ENCODE measurements around the gene CNTNAP5.

Gene CNTNAP5

DNA sequence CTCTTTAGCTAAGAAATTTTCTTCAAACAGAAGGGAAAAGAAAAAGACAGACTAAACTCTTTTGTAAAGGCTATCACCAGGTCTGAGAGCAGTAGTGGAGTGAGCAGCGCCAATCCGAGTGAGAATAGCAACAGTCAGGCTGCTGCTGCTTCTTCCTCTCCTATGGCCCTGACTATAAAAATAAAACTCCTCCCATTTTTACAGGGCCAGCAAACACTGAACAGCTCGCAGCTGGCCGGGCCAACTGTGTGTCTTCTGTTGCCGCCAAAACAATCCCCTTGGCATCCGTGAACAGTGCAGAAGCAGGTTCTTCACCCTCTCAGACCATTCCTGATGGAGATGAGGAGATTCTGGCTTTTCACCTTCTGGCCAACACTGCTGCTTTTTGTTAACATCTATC, 124.5 kb downstream of the CNTNAP5 start:
- Histone ChIP-seq H3K27me3 (ENCODE audit: insufficient read depth, low read length) (no peaks in the 10 kb centered on the region), H3K4me3 (ENCODE audit: low read depth, low read length) (no peak overlapping the region), H2AFZ (ENCODE audit: low read length, unreplicated experiment) (no peak overlapping the region), H3K36me3 (ENCODE audit: insufficient read depth, low read length) (no peaks in the 10 kb centered on the region), H3K4me1 (ENCODE audit: control insufficient read depth, insufficient read depth, low read length, unreplicated experiment) (no peaks in the 10 kb centered on the region), H3K27ac (ENCODE audit: low read depth, low read length) (no peak overlapping the region), H3K79me2 (ENCODE audit: control insufficient read depth, insufficient read depth, low read length, unreplicated experiment) (no peaks in the 10 kb centered on the region)

- no peaks in the 10 kb centered on the region for H3K4me1 ChIP-seq (ENCODE audit: control insufficient read depth, insufficient read depth, low read length, unreplicated experiment)
- no peak overlapping the region for H3K27ac ChIP-seq (ENCODE audit: low read depth, low read length)
- no peak overlapping the region for H3K4me3 ChIP-seq (ENCODE audit: low read depth, low read length)
- H3K36me3 ChIP-seq (ENCODE audit: insufficient read depth, low read length) = no peaks in the 10 kb centered on the region
- H3K79me2 ChIP-seq (ENCODE audit: control insufficient read depth, insufficient read depth, low read length, unreplicated experiment) = no peaks in the 10 kb centered on the region
- no peak overlapping the region for H2AFZ ChIP-seq (ENCODE audit: low read length, unreplicated experiment)
- H3K27me3 ChIP-seq (ENCODE audit: insufficient read depth, low read length) = no peaks in the 10 kb centered on the region
Observed at GRCh38 chr2:124151691-124152090, 126.6 kb downstream of the CNTNAP5 start.

- no peaks in the 10 kb centered on the region for H3K4me1 ChIP-seq (ENCODE audit: control insufficient read depth, insufficient read depth, low read length, unreplicated experiment)
- no peaks in the 10 kb centered on the region for H3K36me3 ChIP-seq (ENCODE audit: insufficient read depth, low read length)
- H3K79me2 ChIP-seq (ENCODE audit: control insufficient read depth, insufficient read depth, low read length, unreplicated experiment) = no peaks in the 10 kb centered on the region
- no peak overlapping the region for H2AFZ ChIP-seq (ENCODE audit: low read length, unreplicated experiment)
- no peak overlapping the region for H3K4me3 ChIP-seq (ENCODE audit: low read depth, low read length)
- no peaks in the 10 kb centered on the region for H3K27me3 ChIP-seq (ENCODE audit: insufficient read depth, low read length)
- no peak overlapping the region for H3K27ac ChIP-seq (ENCODE audit: low read depth, low read length)
Observed at GRCh38 chr2:124153713-124154112, 128.6 kb downstream of the CNTNAP5 start.

DNA sequence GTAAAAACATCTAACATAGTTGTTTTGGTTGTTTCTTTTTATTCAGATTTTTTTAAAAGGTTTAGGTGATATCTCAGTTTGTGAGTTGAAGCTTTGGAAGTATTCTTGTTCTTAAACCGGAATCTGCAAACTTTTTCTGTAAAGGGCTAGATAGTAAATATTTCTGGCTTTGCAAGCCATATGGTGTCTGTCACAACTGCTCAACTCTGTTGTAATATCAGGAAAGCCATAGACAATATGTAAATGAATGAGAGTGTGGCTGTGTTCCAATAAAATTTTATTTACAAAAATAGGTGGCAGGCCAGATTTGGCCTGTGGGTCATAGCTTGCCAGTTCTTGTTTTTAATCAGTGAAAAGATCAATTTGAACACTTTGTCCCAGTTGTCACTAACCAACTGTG, 134.1 kb downstream of the CNTNAP5 start:
- Histone ChIP-seq H3K27ac (ENCODE audit: low read depth, low read length) (no peak overlapping the region), H3K4me3 (ENCODE audit: low read depth, low read length) (no peak overlapping the region), H3K36me3 (ENCODE audit: insufficient read depth, low read length) (no peaks in the 10 kb centered on the region), H2AFZ (ENCODE audit: low read length, unreplicated experiment) (no peak overlapping the region), H3K27me3 (ENCODE audit: insufficient read depth, low read length) (no peaks in the 10 kb centered on the region), H3K79me2 (ENCODE audit: control insufficient read depth, insufficient read depth, low read length, unreplicated experiment) (no peaks in the 10 kb centered on the region), H3K4me1 (ENCODE audit: control insufficient read depth, insufficient read depth, low read length, unreplicated experiment) (no peaks in the 10 kb centered on the region)

DNA sequence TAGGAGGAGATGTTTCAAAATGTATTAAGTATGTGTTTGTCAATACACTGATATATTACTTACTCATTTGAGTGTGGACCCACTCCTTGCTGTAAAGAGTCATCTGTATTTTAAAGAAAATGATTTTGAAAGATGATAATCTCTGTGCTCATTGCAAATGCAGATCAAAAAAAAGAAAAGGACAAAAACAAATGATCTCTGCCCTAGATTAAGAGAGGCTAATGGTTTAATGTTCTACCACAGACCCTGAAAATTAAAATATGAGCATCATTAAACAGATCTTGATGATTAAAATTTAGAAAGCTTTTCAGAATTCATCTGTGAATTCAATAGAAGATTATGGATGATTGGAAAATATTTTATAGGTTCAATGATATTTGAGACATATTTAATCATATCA, 136.5 kb downstream of the CNTNAP5 start:
- no peak overlapping the region for H2AFZ ChIP-seq (ENCODE audit: low read length, unreplicated experiment)
- no peaks in the 10 kb centered on the region for H3K36me3 ChIP-seq (ENCODE audit: insufficient read depth, low read length)
- no peaks in the 10 kb centered on the region for H3K79me2 ChIP-seq (ENCODE audit: control insufficient read depth, insufficient read depth, low read length, unreplicated experiment)
- H3K4me3 ChIP-seq (ENCODE audit: low read depth, low read length) = no peak overlapping the region
- no peaks in the 10 kb centered on the region for H3K4me1 ChIP-seq (ENCODE audit: control insufficient read depth, insufficient read depth, low read length, unreplicated experiment)
- H3K27ac ChIP-seq (ENCODE audit: low read depth, low read length) = no peak overlapping the region
- no peaks in the 10 kb centered on the region for H3K27me3 ChIP-seq (ENCODE audit: insufficient read depth, low read length)

GRCh38 chr2:124162256-124162655, 137.2 kb downstream of the CNTNAP5 start:
- Histone ChIP-seq H3K36me3 (ENCODE audit: insufficient read depth, low read length) (no peaks in the 10 kb centered on the region), H2AFZ (ENCODE audit: low read length, unreplicated experiment) (no peak overlapping the region), H3K4me1 (ENCODE audit: control insufficient read depth, insufficient read depth, low read length, unreplicated experiment) (no peaks in the 10 kb centered on the region), H3K4me3 (ENCODE audit: low read depth, low read length) (no peak overlapping the region), H3K79me2 (ENCODE audit: control insufficient read depth, insufficient read depth, low read length, unreplicated experiment) (no peaks in the 10 kb centered on the region), H3K27ac (ENCODE audit: low read depth, low read length) (no peak overlapping the region), H3K27me3 (ENCODE audit: insufficient read depth, low read length) (no peaks in the 10 kb centered on the region)

- Histone ChIP-seq H3K27me3 (ENCODE audit: insufficient read depth, low read length) (no peaks in the 10 kb centered on the region), H3K79me2 (ENCODE audit: control insufficient read depth, insufficient read depth, low read length, unreplicated experiment) (no peaks in the 10 kb centered on the region), H3K4me1 (ENCODE audit: control insufficient read depth, insufficient read depth, low read length, unreplicated experiment) (no peaks in the 10 kb centered on the region), H3K36me3 (ENCODE audit: insufficient read depth, low read length) (no peaks in the 10 kb centered on the region), H2AFZ (ENCODE audit: low read length, unreplicated experiment) (no peak overlapping the region), H3K27ac (ENCODE audit: low read depth, low read length) (no peak overlapping the region), H3K4me3 (ENCODE audit: low read depth, low read length) (no peak overlapping the region)
Observed at GRCh38 chr2:124163840-124164239, 138.8 kb downstream of the CNTNAP5 start.

DNA sequence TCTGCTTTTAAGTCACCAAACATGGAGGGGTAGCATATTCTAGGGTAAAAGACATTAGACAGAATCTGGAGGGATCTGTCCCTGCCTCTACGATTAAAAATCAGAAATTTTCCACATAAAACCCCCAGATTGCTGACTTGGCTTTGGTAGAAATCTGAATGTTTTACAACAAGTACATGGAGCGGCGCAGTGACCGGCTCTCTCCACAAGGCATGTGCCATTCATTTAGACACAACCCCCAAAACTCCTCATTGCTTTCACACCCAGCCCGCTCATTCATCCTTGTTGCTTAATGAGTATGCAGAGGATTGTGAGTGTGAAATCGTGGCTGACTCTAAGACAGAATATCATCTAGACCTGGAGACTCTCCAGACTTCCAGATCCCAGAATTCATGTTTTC, 140.6 kb downstream of the CNTNAP5 start:
- Histone ChIP-seq H2AFZ (ENCODE audit: low read length, unreplicated experiment) (no peak overlapping the region), H3K27me3 (ENCODE audit: insufficient read depth, low read length) (no peaks in the 10 kb centered on the region), H3K36me3 (ENCODE audit: insufficient read depth, low read length) (no peaks in the 10 kb centered on the region), H3K79me2 (ENCODE audit: control insufficient read depth, insufficient read depth, low read length, unreplicated experiment) (no peaks in the 10 kb centered on the region), H3K4me1 (ENCODE audit: control insufficient read depth, insufficient read depth, low read length, unreplicated experiment) (no peaks in the 10 kb centered on the region), H3K4me3 (ENCODE audit: low read depth, low read length) (no peak overlapping the region), H3K27ac (ENCODE audit: low read depth, low read length) (no peak overlapping the region)

GRCh38 chr2:124171472-124172063, 146.5 kb downstream of the CNTNAP5 start:
- Histone ChIP-seq H3K4me1 (ENCODE audit: control insufficient read depth, insufficient read depth, low read length, unreplicated experiment) (no peaks in the 10 kb centered on the region), H3K79me2 (ENCODE audit: control insufficient read depth, insufficient read depth, low read length, unreplicated experiment) (no peaks in the 10 kb centered on the region), H3K27ac (ENCODE audit: low read depth, low read length) (no peak overlapping the region), H2AFZ (ENCODE audit: low read length, unreplicated experiment) (no peak overlapping the region), H3K27me3 (ENCODE audit: insufficient read depth, low read length) (no peaks in the 10 kb centered on the region), H3K4me3 (ENCODE audit: low read depth, low read length) (no peak overlapping the region), H3K36me3 (ENCODE audit: insufficient read depth, low read length) (no peaks in the 10 kb centered on the region)

- Histone ChIP-seq H3K36me3 (ENCODE audit: insufficient read depth, low read length) (no peaks in the 10 kb centered on the region), H3K27me3 (ENCODE audit: insufficient read depth, low read length) (no peaks in the 10 kb centered on the region), H3K4me3 (ENCODE audit: low read depth, low read length) (no peak overlapping the region), H3K27ac (ENCODE audit: low read depth, low read length) (no peak overlapping the region), H3K4me1 (ENCODE audit: control insufficient read depth, insufficient read depth, low read length, unreplicated experiment) (no peaks in the 10 kb centered on the region), H2AFZ (ENCODE audit: low read length, unreplicated experiment) (no peak overlapping the region), H3K79me2 (ENCODE audit: control insufficient read depth, insufficient read depth, low read length, unreplicated experiment) (no peaks in the 10 kb centered on the region)
Observed at GRCh38 chr2:124178719-124179118, 153.6 kb downstream of the CNTNAP5 start.

DNA sequence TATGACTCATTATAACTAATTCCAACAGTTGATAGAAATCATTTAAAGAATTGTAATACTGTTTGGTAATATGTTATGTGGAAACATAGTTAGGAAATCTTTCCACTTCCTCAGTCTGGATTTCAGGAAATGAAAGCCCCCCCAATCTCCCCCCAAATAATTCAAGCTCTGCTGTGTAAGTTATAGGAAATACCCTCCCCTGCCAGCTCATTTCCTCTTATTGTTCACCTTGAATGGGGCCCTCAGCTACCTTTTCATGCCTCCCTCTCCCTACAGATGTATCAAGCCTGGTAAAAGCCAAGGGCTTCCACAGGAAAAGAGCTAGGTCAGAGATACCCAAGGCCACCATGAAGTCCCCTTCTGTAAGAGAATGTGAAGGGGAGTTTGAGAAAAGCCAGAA, 155.5 kb downstream of the CNTNAP5 start:
- Histone ChIP-seq H3K4me1 (ENCODE audit: control insufficient read depth, insufficient read depth, low read length, unreplicated experiment) (no peaks in the 10 kb centered on the region), H3K79me2 (ENCODE audit: control insufficient read depth, insufficient read depth, low read length, unreplicated experiment) (no peaks in the 10 kb centered on the region), H2AFZ (ENCODE audit: low read length, unreplicated experiment) (no peak overlapping the region), H3K36me3 (ENCODE audit: insufficient read depth, low read length) (no peaks in the 10 kb centered on the region), H3K27ac (ENCODE audit: low read depth, low read length) (no peak overlapping the region), H3K27me3 (ENCODE audit: insufficient read depth, low read length) (no peaks in the 10 kb centered on the region), H3K4me3 (ENCODE audit: low read depth, low read length) (no peak overlapping the region)
